Neural crest cell (in vitro differentiated cells): ENCODE data around the gene SCNN1A. TPM values are rescaled to one million over a fixed set of nuclear protein-coding genes. Genes with fewer than 3 reads are reported as not detected.
A peak's percentile ranks its signal among the peaks of the same experiment; 100 is the strongest.

Experiments used
- DNase-seq: peaks from one replicate; pipeline ENCODE4 v3.0.0; 2021; ENCODE audit warnings: low read depth, mixed read lengths, low spot score
- H3K27ac Mint-ChIP-seq: one replicate; pipeline ENCODE4 v1.8.0; 2021; ENCODE audit warnings: mild to moderate bottlenecking, mixed read lengths; ENCODE audit not compliant: unreplicated experiment
- H3K27me3 Mint-ChIP-seq: 2 replicates; pipeline ENCODE4 v1.8.0; 2021; ENCODE audit warnings: low read depth, mild to moderate bottlenecking, mixed read lengths
- H3K36me3 Mint-ChIP-seq: 2 replicates; pipeline ENCODE4 v1.8.0; 2021; ENCODE audit warnings: low read depth, mild to moderate bottlenecking, mixed read lengths
- H3K4me1 Mint-ChIP-seq: 2 replicates; pipeline ENCODE4 v1.8.0; 2021; ENCODE audit warnings: mixed read lengths
- H3K4me3 Mint-ChIP-seq: one replicate; pipeline ENCODE4 v1.8.0; 2021; ENCODE audit warnings: mild to moderate bottlenecking, mixed read lengths
- H3K9me3 Mint-ChIP-seq: 2 replicates; pipeline ENCODE4 v1.8.0; 2021; ENCODE audit warnings: mixed read lengths
- CTCF ChIP-seq: fragments of 200-600 bp; sonication (generic); conservative IDR thresholded peaks from 2 replicates; pipeline ENCODE4 v1.5.0; 2021; ENCODE audit warnings: antibody characterized with exemption, mild to moderate bottlenecking
- total RNA-seq: library from RNA; stranded (reverse); gene quantifications from 2 replicates; pipeline ENCODE4 v1.2.1, GENCODE V29; 2021

The SCNN1A gene
- total RNA-seq, 1 donor from 2014 or later, result not detected

- peaks cover 24% of the 10 kb centered on the region for H3K27me3 Mint-ChIP-seq
- peaks cover 26% of the 10 kb centered on the region for H3K4me1 Mint-ChIP-seq
- no peak overlapping the region for H3K4me3 Mint-ChIP-seq
- H3K9me3 Mint-ChIP-seq, result no peaks in the 10 kb centered on the region
- TF ChIP-seq CTCF, result no peak
- no peaks in the 10 kb centered on the region for H3K36me3 Mint-ChIP-seq
- DNase-seq, result no peak
- H3K27ac Mint-ChIP-seq, result no peak overlapping the region
These were observed 4.2 kb downstream of the SCNN1A start for GRCh38 chr12:6370994-6371754.

DNA sequence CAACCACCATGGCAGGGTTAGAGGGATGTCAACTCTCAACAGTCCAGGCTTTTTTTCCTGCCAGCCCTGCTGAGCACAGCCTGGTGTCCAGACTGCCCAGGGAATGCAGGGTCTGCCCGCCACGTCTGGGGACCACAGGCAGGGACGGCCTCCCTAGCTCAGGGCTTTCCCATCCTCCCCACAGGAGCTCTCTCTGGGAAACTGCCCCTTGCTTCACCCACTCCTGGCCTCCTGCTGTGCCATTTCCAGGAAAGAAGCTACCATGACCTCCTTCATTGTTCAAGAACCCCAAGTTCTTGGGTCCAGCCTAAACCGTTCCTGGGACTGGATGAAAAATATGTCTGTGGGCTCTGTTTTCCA lies 4.8 kb downstream of the SCNN1A start:
- no peak for TF ChIP-seq CTCF
- DNase-seq, result no peak
- Mint-ChIP-seq H3K4me3 (no peak overlapping the region), H3K27me3 (peaks cover 21% of the 10 kb centered on the region), H3K4me1 (peaks cover 23% of the 10 kb centered on the region), H3K27ac (no peak overlapping the region), H3K9me3 (no peaks in the 10 kb centered on the region), H3K36me3 (no peaks in the 10 kb centered on the region)

DNA sequence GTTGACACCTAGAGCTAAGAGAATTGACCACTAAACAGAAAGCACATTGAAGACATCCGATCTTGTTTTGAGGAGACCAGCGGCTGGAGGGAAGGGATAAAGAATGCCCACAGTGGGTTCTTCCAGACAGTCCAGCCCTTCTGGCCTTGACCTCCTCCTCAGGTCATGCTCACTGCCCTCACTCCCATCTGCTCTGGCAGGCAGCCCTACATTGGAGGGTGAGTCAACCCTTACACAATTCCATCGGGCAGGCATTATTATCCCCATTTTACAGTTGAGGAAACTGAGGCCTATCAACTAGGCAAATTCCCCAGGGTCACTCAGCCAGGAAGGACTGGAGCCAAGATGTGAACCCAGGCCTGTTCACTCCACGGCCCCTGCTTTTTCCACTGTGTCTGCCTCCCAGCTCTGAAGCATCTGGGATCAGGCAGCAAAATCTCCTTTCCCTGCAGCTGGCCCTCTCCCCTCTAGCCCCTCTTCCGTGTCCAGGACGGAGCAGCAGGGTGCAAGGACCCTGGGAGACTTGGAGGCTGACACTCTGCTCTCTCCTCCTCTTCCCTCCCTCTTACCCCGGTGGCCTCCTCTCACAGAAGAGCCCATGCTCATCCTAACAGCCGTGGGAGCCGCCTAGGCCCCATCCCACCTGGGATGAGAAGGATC lies 5.3 kb downstream of the SCNN1A start:
- Mint-ChIP-seq H3K36me3 (no peaks in the 10 kb centered on the region), H3K27ac (no peak overlapping the region), H3K4me1 (peaks cover 22% of the 10 kb centered on the region), H3K27me3 (peaks cover 18% of the 10 kb centered on the region), H3K9me3 (no peaks in the 10 kb centered on the region), H3K4me3 (no peak overlapping the region)
- no peak for TF ChIP-seq CTCF
- DNase-seq, result no peak

- peaks cover 13% of the 10 kb centered on the region for H3K27me3 Mint-ChIP-seq
- no peak for DNase-seq
- peaks cover 22% of the 10 kb centered on the region for H3K4me1 Mint-ChIP-seq
- no peaks in the 10 kb centered on the region for H3K36me3 Mint-ChIP-seq
- no peaks in the 10 kb centered on the region for H3K9me3 Mint-ChIP-seq
- TF ChIP-seq CTCF, result no peak
- H3K4me3 Mint-ChIP-seq, result no peak overlapping the region
- H3K27ac Mint-ChIP-seq, result peak overlapping the region; percentile 37
These were observed 6.3 kb downstream of the SCNN1A start for GRCh38 chr12:6368906-6369525.

DNA sequence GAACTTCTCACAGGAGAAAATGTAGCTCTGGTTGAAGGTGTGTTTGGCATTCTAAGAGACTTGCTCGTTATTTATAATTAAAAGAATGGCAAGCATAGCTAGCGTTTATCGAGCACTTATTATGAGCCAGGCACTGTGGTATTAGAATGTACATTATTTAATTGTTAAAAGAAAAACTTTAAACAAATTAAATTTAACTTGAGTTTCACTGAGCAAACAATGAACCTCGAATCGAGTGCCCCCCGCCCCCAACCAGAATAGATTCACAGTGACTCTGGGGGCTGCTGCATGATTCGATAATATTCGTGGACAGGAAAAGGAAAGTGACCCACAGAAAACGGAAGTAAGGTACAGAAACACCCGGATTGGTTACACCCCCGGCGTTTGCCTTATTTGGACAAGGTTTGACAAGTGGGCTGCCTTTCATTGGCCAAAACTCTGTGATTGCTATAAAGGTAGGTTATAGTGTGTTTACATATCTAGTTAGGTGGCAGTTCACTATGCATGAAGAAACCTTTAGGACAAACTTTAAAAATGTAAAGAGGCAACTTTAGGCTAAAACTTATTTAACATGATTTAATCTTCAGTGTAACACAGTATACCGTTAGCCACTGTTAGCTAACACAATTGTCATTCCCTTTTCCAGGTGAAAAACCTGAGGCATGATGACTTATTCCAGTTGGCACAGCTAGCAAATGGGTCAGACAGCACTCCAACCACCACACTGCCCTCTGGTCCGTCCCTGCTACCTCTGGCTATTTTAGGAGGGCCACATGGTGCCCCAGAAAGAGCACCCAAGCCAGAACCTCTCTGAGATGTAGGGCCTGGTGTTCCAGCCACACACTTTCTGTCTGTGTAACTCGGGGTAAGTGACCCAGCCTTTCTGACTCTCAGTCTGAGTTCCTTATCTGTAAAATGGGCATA lies 7.1 kb downstream of the SCNN1A start:
- TF ChIP-seq CTCF, result no peak
- no peak for DNase-seq
- Mint-ChIP-seq H3K27me3 (peaks cover 13% of the 10 kb centered on the region), H3K4me3 (no peak overlapping the region), H3K4me1 (peaks cover 21% of the 10 kb centered on the region), H3K36me3 (no peaks in the 10 kb centered on the region), H3K9me3 (no peaks in the 10 kb centered on the region), H3K27ac (peak overlapping the region; percentile 37)
